GM18907 (cell line): Measurements from ENCODE around the gene KCNRG.
"Not testable (repeated sequence)": the region's sequence is repeated elsewhere in the genome, so short reads cannot be mapped to it uniquely, and the experiment has no call there.

Experiments used
- ATAC-seq: cut with Tn5 transposase; IDR thresholded peaks from one replicate; pipeline ENCODE4 v1.9.1; 2021; ENCODE audit warnings: mild to moderate bottlenecking, moderate library complexity; ENCODE audit not compliant: unreplicated experiment

The KCNRG gene, protein sequence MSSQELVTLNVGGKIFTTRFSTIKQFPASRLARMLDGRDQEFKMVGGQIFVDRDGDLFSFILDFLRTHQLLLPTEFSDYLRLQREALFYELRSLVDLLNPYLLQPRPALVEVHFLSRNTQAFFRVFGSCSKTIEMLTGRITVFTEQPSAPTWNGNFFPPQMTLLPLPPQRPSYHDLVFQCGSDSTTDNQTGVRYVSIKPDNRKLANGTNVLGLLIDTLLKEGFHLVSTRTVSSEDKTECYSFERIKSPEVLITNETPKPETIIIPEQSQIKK

GRCh38 chr13:50015258-50015657, at the start of gene KCNRG:
Gene KCNRG (plus strand): TSS chr13:50015444. CDS start chr13:50015494, 50 bp downstream.
- ATAC-seq = no peak

DNA sequence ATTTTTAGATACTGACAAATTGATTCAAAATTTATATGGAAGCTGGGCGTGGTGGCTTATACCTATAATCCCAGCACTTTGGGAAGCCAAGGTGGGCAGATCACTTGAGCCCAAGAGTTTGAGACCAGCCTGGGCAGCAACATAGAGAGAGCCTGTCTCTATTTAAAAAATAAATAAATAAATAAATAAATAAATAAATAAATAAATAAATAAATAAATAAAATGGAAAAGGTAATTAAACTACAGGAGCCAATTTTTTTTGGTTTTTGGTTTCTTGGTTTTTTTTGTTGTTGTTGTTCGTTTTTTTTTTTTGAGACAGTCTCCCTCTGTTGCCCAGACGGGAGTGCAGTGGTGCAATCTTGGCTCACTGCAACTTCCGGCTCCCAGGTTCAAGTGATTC, 47.8 kb upstream of the KCNRG start:
- ATAC-seq = no peak

GRCh38 chr13:49972709-49973108, 42.5 kb upstream of the KCNRG start:
- no peak for ATAC-seq

DNA sequence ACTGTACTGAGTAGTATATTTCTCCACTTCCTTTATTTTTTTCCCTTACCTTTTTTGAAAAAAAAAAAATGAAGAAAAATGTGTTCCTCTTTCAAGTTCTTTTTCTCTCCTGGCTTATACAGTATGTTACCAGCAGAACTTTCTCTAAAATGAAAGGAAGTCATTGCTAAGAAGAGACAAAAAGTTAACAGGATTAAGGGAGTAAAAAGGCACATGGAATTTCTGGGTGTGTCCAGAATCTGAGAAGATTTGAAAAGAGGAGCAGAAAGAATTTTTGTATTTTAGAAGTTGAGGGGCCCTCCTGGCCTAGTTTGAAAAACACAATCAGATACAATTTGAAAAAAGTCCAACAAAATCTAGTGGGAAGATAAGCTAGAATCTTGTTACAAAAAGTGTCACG, 39.4 kb upstream of the KCNRG start:
- ATAC-seq = no peak

- ATAC-seq = peak; percentile 69
These were observed 38.7 kb upstream of the KCNRG start for GRCh38 chr13:49976314-49977258.

GRCh38 chr13:49977992-49978391, 37.3 kb upstream of the KCNRG start:
- ATAC-seq = no peak

GRCh38 chr13:49980266-49980665, 35.0 kb upstream of the KCNRG start:
- no peak for ATAC-seq

DNA sequence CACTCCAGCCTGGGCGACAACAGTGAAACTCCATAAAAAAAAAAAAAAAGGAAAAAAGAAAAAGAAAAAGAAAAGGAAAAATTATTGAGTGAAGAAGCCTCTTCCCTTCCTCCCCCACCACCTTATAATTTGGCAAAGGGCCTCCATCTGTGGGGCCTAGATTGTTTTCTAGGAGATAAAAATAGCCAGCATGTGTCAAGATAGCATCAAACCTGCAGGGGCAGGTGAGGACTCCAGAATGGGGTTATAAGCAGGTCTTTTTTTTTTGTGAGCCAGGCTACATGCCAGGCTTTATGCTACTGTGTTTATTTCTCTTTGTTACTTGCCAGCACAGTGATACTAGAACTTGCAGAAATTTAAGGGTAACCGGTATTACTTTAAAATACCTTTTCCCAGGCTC, 30.1 kb upstream of the KCNRG start:
- no peak for ATAC-seq

GRCh38 chr13:49986471-49986870, 28.8 kb upstream of the KCNRG start:
- ATAC-seq = no peak

DNA sequence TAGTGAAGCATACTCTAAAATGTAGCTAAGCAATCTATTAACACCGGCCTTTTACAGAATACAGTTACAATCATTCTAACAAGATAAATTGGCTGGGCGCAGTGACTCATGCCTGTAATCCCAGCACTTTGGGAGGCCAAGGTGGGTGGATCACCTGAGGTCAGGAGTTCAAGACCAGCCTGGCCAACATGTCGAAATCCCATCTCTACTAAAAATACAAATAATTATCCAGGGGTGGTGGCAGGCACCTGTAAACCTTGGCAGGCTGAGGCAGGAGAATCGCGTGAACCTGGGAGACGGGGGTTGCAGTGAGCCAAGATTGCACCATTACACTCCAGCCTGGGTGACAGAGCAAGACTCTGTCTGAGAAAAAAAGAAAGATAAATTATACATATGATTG, 24.6 kb upstream of the KCNRG start:
- ATAC-seq = not testable (repeated sequence)

- no peak for ATAC-seq
These were observed 22.1 kb upstream of the KCNRG start for GRCh38 chr13:49993111-49993510.

DNA sequence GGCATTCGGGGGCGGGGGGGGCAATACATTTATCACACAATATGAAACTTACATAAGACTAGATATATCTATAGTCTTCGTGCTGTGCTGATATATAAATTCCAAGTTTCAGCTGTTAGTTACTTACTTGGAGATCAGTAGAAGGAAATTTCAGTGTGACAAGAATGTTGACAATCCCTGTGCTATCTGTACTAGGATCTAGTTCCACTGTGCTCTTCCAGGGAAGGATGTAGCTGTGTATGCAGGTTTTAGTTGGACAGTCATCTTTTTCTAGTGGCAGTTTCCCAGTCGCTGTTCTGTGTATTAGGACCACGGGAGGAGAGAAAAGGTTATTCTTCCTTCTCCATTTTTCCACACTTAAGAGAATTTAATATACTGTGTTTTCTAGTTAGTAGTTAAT, 21.6 kb upstream of the KCNRG start:
- ATAC-seq = no peak

DNA sequence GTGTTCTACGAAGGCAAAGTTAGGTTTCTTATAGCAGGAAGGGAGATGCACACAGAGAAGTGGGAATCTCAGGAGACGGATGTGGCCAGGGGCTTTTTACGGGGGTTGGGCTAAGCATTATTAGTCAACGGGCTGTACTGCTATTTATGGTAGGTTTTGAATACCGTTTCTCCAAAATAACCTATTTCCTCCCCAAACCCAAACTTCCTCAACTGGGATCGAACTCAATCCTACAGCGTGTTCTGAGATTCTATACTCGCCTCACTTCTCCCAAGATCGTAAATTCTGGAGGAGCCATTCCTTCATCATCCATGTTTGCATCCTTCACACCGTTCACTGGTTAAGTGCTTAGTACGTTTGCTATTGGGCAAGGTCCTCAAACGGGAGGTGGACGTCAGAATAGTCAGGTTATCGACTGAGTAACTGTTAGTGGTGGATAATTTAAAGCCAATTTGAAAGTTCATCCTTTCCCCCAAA, 19.6 kb upstream of the KCNRG start:
- ATAC-seq = no peak

GRCh38 chr13:49996161-49996915, 18.9 kb upstream of the KCNRG start:
- ATAC-seq = peak; percentile 53

GRCh38 chr13:49996951-49997895, 18.0 kb upstream of the KCNRG start, which contains the start of gene TRIM13:
Gene TRIM13 (plus strand): TSS chr13:49997042. CDS start chr13:50011941, 14,899 bp downstream.
- peak; percentile 77 for ATAC-seq

- ATAC-seq = no peak
These were observed 17.3 kb upstream of the KCNRG start for GRCh38 chr13:49997955-49998354.

- ATAC-seq = no peak
These were observed 16.3 kb upstream of the KCNRG start for GRCh38 chr13:49998714-49999624.

DNA sequence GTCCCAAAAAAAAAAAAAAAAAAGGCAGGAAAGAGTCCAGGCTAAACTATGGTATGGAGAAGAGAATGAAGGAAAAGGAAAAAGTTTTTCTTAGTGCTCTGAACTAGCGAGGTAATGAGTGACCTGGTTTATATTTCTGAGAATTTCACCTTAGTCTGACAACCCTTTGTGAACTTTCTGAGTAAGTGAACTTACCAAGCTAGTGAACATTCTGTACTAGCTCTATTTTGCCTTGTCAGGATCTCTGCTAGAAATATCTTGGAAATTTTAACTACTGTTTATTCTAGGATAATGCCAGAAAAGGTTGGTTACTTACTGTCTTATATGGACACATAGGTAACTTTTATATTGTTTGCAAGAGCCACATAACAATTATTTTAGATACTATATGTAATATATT, 14.0 kb upstream of the KCNRG start:
- no peak for ATAC-seq
